Fibroblast of lung (primary cell): ENCODE measurements around the gene PXMP2.

ENCODE experiments used
- CTCF ChIP-seq, 2 donors: IDR thresholded peaks in 1 of 2; conservative IDR thresholded peaks in 1 of 2; 1 replicate in 1 of 2; 2 replicates in 1 of 2; pipeline ENCODE4 v1.5.1; 2011 to 2012; ENCODE audit warnings: low read length in 2 of 2, control low read depth in 1 of 2, inconsistent platforms in 1 of 2, low read depth in 1 of 2, mild to moderate bottlenecking in 1 of 2
- EZH2 ChIP-seq: IDR thresholded peaks from 2 replicates; pipeline ENCODE4 v1.5.1; 2012; ENCODE audit warnings: low read length, control low read depth, mild to moderate bottlenecking; ENCODE audit errors: missing control alignments

- TF ChIP-seq EZH2 = no peak
- no peak for TF ChIP-seq CTCF (conservative IDR thresholded peaks at IDR 0.05 in 1 of 2, IDR thresholded peaks at IDR 0.05 in 1 of 2; ENCODE audit: low read depth in 1 of 2, low read length in 2 of 2)
Observed at GRCh38 chr12:132659146-132659545, 28.2 kb upstream of the PXMP2 start.
